HG03175 (cell line): ENCODE results near the gene ARID5B.

Source experiments
- ATAC-seq: cut with Tn5 transposase; IDR thresholded peaks from one replicate; pipeline ENCODE4 v1.9.1; 2021; ENCODE audit warnings: mild to moderate bottlenecking, moderate library complexity; ENCODE audit not compliant: unreplicated experiment

Gene ARID5B

GRCh38 chr10:62085821-62086220, 184.3 kb downstream of the ARID5B start:
- ATAC-seq: no peak

DNA sequence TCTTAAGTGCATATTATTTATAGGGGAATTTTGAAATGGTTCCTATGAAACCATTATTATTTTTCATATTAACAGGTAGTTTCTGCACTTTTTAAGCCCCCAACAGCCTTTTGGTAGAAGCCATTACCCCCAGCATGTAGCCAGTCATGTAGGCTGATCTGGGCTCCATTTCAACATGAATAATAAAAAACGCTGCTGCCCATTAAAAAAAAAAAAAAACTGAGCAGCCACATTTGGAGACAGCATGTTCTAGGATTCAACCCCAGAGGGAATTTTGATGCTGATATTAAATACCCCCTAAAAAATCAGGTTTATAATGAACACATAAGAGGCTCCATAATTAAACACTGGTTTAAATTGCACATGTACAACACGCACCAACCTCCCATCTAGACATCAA, 185.8 kb downstream of the ARID5B start:
- ATAC-seq: no peak

DNA sequence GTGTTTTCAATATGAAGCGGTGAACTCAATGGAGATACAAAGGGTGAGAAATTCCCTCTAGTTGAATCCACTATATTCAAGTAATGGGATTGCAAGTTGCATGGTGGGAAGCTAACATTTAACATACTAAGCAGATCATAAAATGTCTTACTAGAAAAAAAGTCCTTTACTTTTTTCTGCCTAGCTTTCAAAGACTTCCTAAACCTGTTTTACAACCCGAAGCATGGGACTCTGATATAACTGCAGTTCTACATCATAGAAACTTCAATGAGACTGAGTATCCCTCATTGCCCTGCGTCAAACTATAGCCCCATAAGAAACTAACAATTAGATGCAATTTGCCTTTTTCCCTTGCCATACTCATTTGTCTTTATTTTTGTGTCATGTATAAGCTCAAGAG, 187.3 kb downstream of the ARID5B start:
- no peak for ATAC-seq

GRCh38 chr10:62092301-62093030, 191.0 kb downstream of the ARID5B start:
- no peak for ATAC-seq

- ATAC-seq: no peak
Measured at GRCh38 chr10:62093863-62094291, 192.4 kb downstream of the ARID5B start.

DNA sequence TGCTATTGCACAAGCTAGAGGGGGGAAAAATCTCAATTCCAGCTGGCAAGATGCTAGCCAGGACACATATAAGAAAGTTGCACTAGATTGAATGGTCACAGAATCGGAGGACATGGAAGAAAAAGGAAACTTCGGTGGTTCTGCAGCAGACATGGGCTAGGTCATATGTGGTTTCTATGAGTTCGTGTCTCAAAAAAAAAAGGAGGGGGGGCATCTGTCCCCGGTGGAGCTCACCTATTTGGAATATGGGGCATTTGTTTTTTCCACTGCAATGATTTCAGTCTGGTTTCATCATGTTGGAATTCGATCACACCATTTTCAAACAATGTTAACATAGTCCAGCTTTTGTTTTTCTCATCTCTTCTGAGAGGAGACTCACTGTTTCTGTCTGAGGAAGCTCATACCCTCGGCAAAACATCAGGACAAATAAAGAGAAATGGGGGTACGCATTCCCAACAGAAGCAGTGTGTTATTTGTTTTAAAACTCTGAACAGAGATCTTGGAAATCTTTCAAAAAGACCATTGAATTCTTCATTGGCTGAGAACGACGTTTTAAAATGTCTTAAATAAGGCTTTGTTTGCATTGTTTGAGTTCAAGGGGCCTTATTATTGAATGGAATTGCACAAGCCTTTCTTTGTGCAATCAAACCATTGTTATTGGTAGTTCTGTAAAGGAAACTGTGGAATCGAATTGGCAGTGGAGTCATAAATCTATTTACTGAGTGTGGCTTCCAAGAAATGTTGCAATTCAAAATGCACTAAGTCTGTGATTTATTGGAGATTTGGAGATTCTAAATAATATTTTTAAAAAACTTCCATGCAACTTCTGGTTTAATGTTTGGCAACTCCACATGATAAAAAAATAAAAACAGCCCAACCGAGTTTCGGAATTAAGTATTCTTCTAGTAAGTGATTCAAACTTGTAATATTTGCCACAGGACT, 194.0 kb downstream of the ARID5B start:
- no peak for ATAC-seq

- no peak for ATAC-seq
Measured at GRCh38 chr10:62096256-62096933, 194.9 kb downstream of the ARID5B start.

GRCh38 chr10:62098278-62099121, 197.0 kb downstream of the ARID5B start:
- no peak for ATAC-seq

- ATAC-seq: no peak
Measured at GRCh38 chr10:62099299-62099698, 197.8 kb downstream of the ARID5B start.

DNA sequence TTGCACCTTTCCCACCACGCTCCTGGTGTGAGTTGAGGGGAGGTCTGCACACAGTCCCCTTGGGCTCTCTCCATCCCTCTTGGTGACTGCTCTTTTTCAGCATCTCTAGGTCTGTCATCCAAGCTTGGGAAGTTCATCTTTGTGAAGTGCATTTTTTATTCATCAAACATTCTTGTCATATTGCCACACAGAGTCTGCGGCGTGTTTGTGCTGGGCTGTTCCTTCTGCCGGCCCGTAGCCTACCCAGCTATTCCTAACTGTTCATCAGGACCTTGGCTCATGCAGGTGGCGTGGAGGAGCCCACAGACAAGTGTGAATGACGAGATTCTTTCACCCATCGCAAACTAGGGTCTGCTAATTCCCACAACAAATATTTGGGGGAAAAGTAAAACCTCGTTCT, 202.4 kb downstream of the ARID5B start:
- ATAC-seq: no peak

DNA sequence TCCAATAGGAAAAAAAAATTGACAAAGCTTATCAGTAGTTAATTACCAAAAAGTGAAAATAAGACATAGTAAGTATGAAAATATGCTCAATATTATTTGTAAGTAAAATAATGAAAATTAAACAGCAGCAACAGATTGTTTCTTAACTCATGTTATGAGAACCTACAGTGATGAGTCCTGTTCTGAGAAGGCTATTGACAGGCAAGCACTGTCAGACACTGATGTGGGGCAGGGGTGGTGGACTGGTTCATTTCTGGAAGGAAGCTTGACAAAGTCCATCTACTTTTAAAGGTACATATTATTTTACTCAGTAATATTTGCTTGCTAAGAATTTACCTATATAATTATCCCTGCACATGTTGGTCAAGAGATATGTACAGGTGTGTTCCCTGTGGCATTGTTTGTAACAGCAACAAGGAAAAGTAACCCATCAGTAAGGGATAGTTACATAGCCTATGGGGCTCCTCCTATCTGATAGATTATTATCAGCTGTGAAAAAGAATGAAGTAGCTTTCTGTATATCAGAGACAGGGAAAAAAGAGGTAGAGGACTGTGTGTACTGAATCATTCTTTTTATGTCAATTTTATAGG, 205.5 kb downstream of the ARID5B start:
- no peak for ATAC-seq

DNA sequence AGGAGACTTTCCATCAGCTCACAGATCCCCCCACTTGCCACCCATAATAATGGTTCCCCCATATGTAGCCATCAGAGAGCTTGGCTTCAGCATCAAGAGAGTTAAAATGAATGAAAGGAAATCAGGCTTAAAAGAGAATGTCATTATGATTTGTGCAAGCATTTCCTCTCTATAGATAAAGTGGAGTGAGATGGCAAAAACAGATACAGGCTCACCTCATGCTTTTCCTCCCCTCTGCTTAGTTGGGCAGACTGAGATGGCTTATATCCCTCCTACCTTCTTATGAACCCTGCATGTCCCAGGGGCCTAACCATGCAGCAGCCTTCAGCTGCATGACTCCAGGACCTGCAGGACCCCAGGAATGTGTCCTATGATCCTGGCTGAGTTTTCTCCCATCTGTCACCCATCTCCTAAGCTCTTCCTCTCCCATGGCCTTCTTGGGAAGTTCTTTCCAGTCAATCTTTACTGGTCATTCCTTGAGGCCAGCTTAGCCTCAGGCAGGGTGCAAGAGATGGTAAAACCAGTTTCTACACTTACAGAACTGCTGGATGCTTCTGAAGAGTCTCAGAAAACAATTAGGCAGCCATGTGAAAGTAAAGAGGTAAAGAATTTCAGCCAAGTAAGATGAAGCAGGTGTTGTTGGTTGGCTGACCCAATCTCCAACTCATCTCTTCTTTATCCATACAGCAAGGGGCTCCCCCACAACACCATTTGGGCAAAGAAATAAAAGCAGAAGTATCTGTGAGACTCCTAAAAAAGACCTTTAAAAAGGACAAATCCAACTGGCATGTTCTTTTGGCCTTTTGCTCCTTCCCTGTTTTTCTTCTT, 207.5 kb downstream of the ARID5B start:
- ATAC-seq: no peak

GRCh38 chr10:62109587-62110293, 208.2 kb downstream of the ARID5B start:
- ATAC-seq: peak; percentile 92

- no peak for ATAC-seq
Measured at GRCh38 chr10:62112300-62112699, 210.8 kb downstream of the ARID5B start.

- no peak for ATAC-seq
Measured at GRCh38 chr10:62112963-62113362, 211.5 kb downstream of the ARID5B start.

GRCh38 chr10:62113680-62114079, 212.2 kb downstream of the ARID5B start:
- ATAC-seq: no peak

- ATAC-seq: no peak
Measured at GRCh38 chr10:62115321-62115720, 213.8 kb downstream of the ARID5B start.

DNA sequence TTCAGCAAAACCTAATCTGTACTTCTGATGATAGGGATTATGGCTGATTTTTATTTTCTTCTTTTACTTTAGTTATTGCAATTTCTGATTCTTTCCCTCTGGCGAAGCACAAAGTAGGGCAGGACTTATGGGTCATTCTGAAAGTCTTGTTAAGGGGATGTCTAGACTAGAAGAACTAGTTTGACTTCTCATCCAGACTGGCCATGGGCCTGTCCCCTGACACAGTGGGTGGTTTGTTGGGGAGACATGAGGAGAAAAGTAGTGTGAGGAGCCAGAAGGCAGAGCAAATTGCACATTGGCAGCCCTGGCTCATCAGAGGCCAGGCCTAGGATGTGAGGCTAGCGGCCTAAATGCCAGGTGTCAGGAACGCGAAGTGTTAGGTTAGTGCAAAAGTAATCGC, 214.3 kb downstream of the ARID5B start:
- no peak for ATAC-seq

- no peak for ATAC-seq
Measured at GRCh38 chr10:62116896-62117295, 215.4 kb downstream of the ARID5B start.
